GM12878 (cell line): ENCODE measurements around the gene GEMIN2. TPM values are rescaled to one million over a fixed set of nuclear protein-coding genes. Genes with fewer than 3 reads are reported as not detected.

Experiments
- ATAC-seq: fragments of 200-7000 bp; cut with Tn5 transposase; 3 replicates; pipeline ENCODE4 v1.9.1; 2020; ENCODE audit warnings: mild to moderate bottlenecking, moderate library complexity
- BruUV-seq: library from RNA; stranded (reverse); fragments of 400-500 nt; replicated peaks from 2 replicates; lab custom pipeline; 2021; lab: Mats Ljungman, UMichigan
- CTCF ChIA-PET: fragments of 300-600 bp; sonication (Branson Sonifier 250); formaldehyde crosslinking; extraction: SDS; loops from one replicate; lab custom pipeline; 2021; ENCODE audit warnings: inconsistent platforms; lab: Yijun Ruan, JAX
- POLR2A ChIA-PET: fragments of 350-600 bp; formaldehyde crosslinking; extraction: SDS; loops from one replicate; lab custom pipeline; 2021; ENCODE audit warnings: inconsistent platforms; lab: Charles Lee
- RAD21 ChIA-PET: fragments of 300-600 bp; sonication (Branson Sonifier 250); formaldehyde crosslinking; loops from one replicate; lab custom pipeline; 2023; ENCODE audit warnings: antibody characterized with exemption; ENCODE audit not compliant: unreplicated experiment; lab: Charles Lee
- SMC1A ChIA-PET: fragments of 300-600 bp; sonication (Branson Sonifier 250); formaldehyde crosslinking; loops from one replicate; lab custom pipeline; 2023; ENCODE audit not compliant: unreplicated experiment, uncharacterized antibody; lab: Charles Lee
- DNase-seq: peaks from one replicate; pipeline ENCODE4 v3.0.0-alpha.2; 2011; ENCODE audit warnings: low read depth, low spot score
- FAIRE-seq: peaks from 3 replicates; lab custom pipeline; 2011; peaks lifted over from hg19 to GRCh38; lab: Jason Lieb, UNC
- H2AFZ ChIP-seq: 2 replicates; pipeline ENCODE4 v1.6.0; 2011; ENCODE audit warnings: low read depth, low read length, control low read depth; ENCODE audit not compliant: control insufficient read depth
- H3K27ac ChIP-seq: 2 replicates; pipeline ENCODE4 v1.5.1; 2011; ENCODE audit warnings: control low read depth; ENCODE audit not compliant: control insufficient read depth, insufficient read depth
- H3K27me3 ChIP-seq, 2 experiments: replicated peaks in 1 of 2; 2 replicates each; pipeline versions ENCODE4 v1.6.0 to v1.6.1; 2011; ENCODE audit warnings: low read length in 1 of 2; ENCODE audit not compliant: control insufficient read depth in 2 of 2, insufficient read depth in 2 of 2
- H3K36me3 ChIP-seq, 2 experiments: 2 replicates each; pipeline ENCODE4 v1.5.1; 2011; ENCODE audit warnings: low read length in 1 of 2; ENCODE audit not compliant: control insufficient read depth in 2 of 2, insufficient read depth in 2 of 2
- H3K4me1 ChIP-seq: 2 replicates; pipeline ENCODE4 v1.6.1; 2011; ENCODE audit warnings: mild to moderate bottlenecking, low read length, moderate library complexity, mixed read lengths; ENCODE audit not compliant: control insufficient read depth, insufficient read depth
- H3K4me2 ChIP-seq: 2 replicates; pipeline ENCODE4 v1.6.0; 2011; ENCODE audit warnings: control low read depth; ENCODE audit not compliant: control insufficient read depth, insufficient read depth
- H3K4me3 ChIP-seq: fragments of 200-600 bp; sonication (generic); 2 replicates; pipeline ENCODE4 v1.5.1; 2016
- H3K79me2 ChIP-seq: 2 replicates; pipeline ENCODE4 v1.6.0; 2011; ENCODE audit warnings: low read length; ENCODE audit not compliant: control insufficient read depth, insufficient read depth
- H3K9ac ChIP-seq: 2 replicates; pipeline ENCODE4 v1.8.0; 2011; ENCODE audit warnings: low read length, control low read depth, mixed read lengths; ENCODE audit not compliant: control insufficient read depth, insufficient read depth
- H3K9me3 ChIP-seq: replicated peaks from 3 replicates; pipeline ENCODE4 v1.5.1; 2011; ENCODE audit warnings: mild to moderate bottlenecking, low read length; ENCODE audit not compliant: control insufficient read depth, insufficient read depth
- H4K20me1 ChIP-seq: 2 replicates; pipeline ENCODE4 v1.6.0; 2011; ENCODE audit not compliant: control insufficient read depth, insufficient read depth
- CEBPB ChIP-seq, 2 experiments: fragments of 150-350 bp in 1 of 2; IDR thresholded peaks; 2 replicates each; pipeline ENCODE4 v1.6.1; 2012 to 2014; ENCODE audit warnings: low read depth in 2 of 2, low read length in 2 of 2, borderline replicate concordance in 1 of 2, inconsistent platforms in 1 of 2
- CUX1 ChIP-seq: IDR thresholded peaks from 2 replicates; pipeline ENCODE4 v1.6.1; 2012; ENCODE audit warnings: improper control_type of control experiment, low read depth, low read length; ENCODE audit not compliant: insufficient replicate concordance
- DPF2 ChIP-seq: fragments of 450-650 bp; IDR thresholded peaks from 2 replicates; pipeline ENCODE4 v1.6.1; 2017; ENCODE audit warnings: mild to moderate bottlenecking
- FOS ChIP-seq: IDR thresholded peaks from 3 replicates; pipeline ENCODE4 v1.6.1; 2011; ENCODE audit warnings: borderline replicate concordance; ENCODE audit not compliant: insufficient read length; ENCODE audit errors: extremely low read depth
- MYB ChIP-seq: fragments of 150-350 bp; IDR thresholded peaks from 2 replicates; pipeline ENCODE4 v1.6.1; 2014; ENCODE audit warnings: mild to moderate bottlenecking, low read depth, low read length, borderline replicate concordance
- POLR2A ChIP-seq: IDR thresholded peaks from 2 replicates; pipeline ENCODE4 v1.6.1; 2011; ENCODE audit warnings: low read depth, mild to moderate bottlenecking, low read length
- TARDBP ChIP-seq: IDR thresholded peaks from 2 replicates; pipeline ENCODE4 v1.6.1; 2016; ENCODE audit warnings: borderline replicate concordance
- WGBS: methylation state at CpG from one replicate; pipeline ENCODE4 v1.1.6; 2016; ENCODE audit warnings: low lambda C conversion rate; ENCODE audit not compliant: insufficient replicate concordance, insufficient coverage; ENCODE audit errors: missing lambda C conversion rate; 5-methylcytosine and 5-hydroxymethylcytosine counted together
- in situ Hi-C: fragments of 300-500 bp; cut with MboI; formaldehyde crosslinking; loops from 9 replicates; pipeline ENCODE4 v1.14.3; 2018; ENCODE audit warnings: mixed read lengths
- intact Hi-C: fragments of 100-400 bp; cut with micrococcal nuclease; formaldehyde crosslinking; loops from one replicate; pipeline ENCODE4 v1.14.2; 2022; ENCODE audit not compliant: unreplicated experiment
- polyA plus RNA-seq, 11 experiments: library from polyadenylated mRNA; depleted of rRNA in 4 of 11; unstranded in 6 of 11; stranded (reverse) in 5 of 11; fragments of >200 nt; fragmentation: Nextera tagmentation in 4 of 11; fragmentation: Illumina TruSeq in 1 of 11; extraction: Ambion mirVana in 4 of 11; extraction: Trizol in 1 of 11; gene quantifications; 1 replicate in 1 of 11; 2 replicates in 10 of 11; pipeline versions ENCODE4 v1.2.1 to v1.2.3, GENCODE V29; 2011 to 2016; ENCODE audit warnings: inconsistent platforms in 2 of 11, missing spikeins in 2 of 11, low read depth in 1 of 11
- total RNA-seq, 4 experiments: library from RNA; depleted of rRNA in 3 of 4; stranded (reverse); fragments of >200 nt in 3 of 4; fragmentation: Illumina TruSeq in 1 of 4; extraction: Trizol in 1 of 4; gene quantifications; 2 replicates each; pipeline versions ENCODE4 v1.2.1 to v1.2.3, GENCODE V29; 2013 to 2021
- TF ChIP-seq, protein P1 (sequence below): fragments of 450-650 bp; IDR thresholded peaks from 2 replicates; pipeline ENCODE4 v1.6.1; 2018; ENCODE audit warnings: borderline replicate concordance, mild to moderate bottlenecking; ENCODE audit not compliant: partially characterized antibody

GEMIN2 gene
- total and polyA plus RNA-seq, 10 of the 15 experiments (the other 5 are each of a cell fraction or from before 2014, with no cell fraction given) = 25.9 to 69.3 (median 46.1) TPM

- BruUV-seq = no TSS peak
- no peak overlapping the region for H2AFZ ChIP-seq
- CTCF ChIA-PET = no interaction called here
- SMC1A ChIA-PET = interaction anchor here (1.0 kb wide), 1 partner anchor 14 kb away, joined by 3 read pairs; no protein-coding TSS in a partner anchor
- no peak for ATAC-seq
- POLR2A ChIA-PET = no interaction called here
- no peaks in the 10 kb centered on the region for H3K4me1 ChIP-seq
- H4K20me1 ChIP-seq = no peaks in the 10 kb centered on the region
- in situ Hi-C loops = no loop called here
- DNase-seq = no peak
- H3K4me2 ChIP-seq = no peak overlapping the region
- H3K4me3 ChIP-seq = no peak overlapping the region
- H3K79me2 ChIP-seq = no peaks in the 10 kb centered on the region
- intact Hi-C loops = no loop called here
- H3K27me3 ChIP-seq = no peaks in the 10 kb centered on the region
- no peak for FAIRE-seq
- H3K9me3 ChIP-seq = no peaks in the 10 kb centered on the region
- H3K36me3 ChIP-seq = peaks cover 5 to 30% of the 10 kb centered on the region in 2 experiments; a peak in 3 of 4 replicates
- no peak overlapping the region for H3K9ac ChIP-seq
- no peak overlapping the region for H3K27ac ChIP-seq
- RAD21 ChIA-PET = no interaction called here
- WGBS = 78% methylated on average over 5 of the region's 5 CpGs
- TF ChIP-seq DPF2 (no peak), CUX1 (no peak), TARDBP (no peak), POLR2A (no peak), MYB (no peak), CEBPB (IDR thresholded peaks at IDR 0.05; ENCODE audit: borderline replicate concordance in 1 of 2, low read depth in 2 of 2, low read length in 2 of 2) (no peak), FOS (no peak)
- TF ChIP-seq, protein P1, sequence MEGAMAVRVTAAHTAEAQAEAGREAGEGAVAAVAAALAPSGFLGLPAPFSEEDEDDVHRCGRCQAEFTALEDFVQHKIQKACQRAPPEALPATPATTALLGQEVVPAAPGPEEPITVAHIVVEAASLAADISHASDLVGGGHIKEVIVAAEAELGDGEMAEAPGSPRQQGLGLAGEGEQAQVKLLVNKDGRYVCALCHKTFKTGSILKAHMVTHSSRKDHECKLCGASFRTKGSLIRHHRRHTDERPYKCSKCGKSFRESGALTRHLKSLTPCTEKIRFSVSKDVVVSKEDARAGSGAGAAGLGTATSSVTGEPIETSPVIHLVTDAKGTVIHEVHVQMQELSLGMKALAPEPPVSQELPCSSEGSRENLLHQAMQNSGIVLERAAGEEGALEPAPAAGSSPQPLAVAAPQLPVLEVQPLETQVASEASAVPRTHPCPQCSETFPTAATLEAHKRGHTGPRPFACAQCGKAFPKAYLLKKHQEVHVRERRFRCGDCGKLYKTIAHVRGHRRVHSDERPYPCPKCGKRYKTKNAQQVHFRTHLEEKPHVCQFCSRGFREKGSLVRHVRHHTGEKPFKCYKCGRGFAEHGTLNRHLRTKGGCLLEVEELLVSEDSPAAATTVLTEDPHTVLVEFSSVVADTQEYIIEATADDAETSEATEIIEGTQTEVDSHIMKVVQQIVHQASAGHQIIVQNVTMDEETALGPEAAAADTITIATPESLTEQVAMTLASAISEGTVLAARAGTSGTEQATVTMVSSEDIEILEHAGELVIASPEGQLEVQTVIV = no peak
These were observed 31.0 kb upstream of the GEMIN2 start for GRCh38 chr14:39083127-39083526.
